ENCODE results near the gene PLCB1.

PLCB1 gene

DNA sequence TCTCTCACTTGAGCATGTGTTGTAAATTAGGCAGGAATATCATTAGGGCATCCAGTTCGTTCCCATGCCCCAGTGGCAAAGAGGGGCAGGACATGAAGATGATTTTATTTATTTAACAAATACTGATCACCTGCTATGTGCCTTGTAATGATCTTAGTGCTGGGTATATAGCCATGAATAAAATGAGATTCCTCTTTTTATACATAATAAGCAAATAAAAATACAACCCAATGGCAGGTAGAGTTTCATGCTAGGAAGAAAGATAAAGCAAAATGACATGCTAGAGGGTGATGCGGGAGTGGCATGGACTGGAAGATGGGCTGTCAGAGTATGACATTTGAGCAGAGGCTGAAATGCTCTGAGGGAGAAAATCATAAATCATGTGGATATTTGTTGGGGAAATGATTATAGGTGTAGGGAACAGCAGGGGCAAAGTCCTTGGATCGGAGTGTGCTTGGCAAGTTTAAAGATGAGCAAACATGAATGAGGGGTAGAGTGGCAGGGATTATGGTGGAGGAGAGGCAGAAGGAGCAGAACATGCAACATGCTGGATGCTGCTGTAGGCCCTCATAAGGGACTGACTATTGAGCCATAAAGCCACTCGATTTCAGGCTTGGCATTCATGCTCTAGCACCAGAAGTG is 342.1 kb downstream of the PLCB1 start:
- TF ChIP-seq JUND (IDR thresholded peaks at IDR 0.05; ENCODE audit: low read depth): no peak
- in situ Hi-C loops (cut with HindIII; ENCODE audit: low pct_unique_long_range_greater_than_20kb, low sequenced_read_pairs): no loop called here
- DNase-seq (ENCODE audit: low read depth in 1 of 2, low spot score in 1 of 2): no peak

DNA sequence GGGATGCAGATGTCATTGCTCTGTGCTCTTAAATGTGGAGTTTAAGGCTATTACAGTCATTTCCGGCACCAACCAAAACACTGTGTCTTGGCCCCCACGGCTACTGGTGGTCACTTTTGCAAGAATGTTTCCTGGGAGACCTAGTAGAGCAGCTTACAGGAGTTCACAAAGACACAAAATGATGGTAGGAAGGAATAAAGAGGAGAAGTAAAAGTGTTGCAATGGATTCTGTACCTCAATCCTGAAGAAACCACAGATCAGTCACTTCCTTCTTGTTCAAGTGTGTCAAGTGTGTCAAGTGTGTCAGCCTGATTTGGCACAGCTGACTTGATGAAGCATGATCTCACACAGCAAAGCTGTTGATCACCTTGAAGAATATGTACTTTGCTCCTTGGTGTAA is 344.0 kb downstream of the PLCB1 start:
- no peak for TF ChIP-seq JUND (IDR thresholded peaks at IDR 0.05; ENCODE audit: low read depth)
- in situ Hi-C loops (cut with HindIII; ENCODE audit: low pct_unique_long_range_greater_than_20kb, low sequenced_read_pairs): no loop called here
- no peak for DNase-seq (ENCODE audit: low read depth in 1 of 2, low spot score in 1 of 2)

DNA sequence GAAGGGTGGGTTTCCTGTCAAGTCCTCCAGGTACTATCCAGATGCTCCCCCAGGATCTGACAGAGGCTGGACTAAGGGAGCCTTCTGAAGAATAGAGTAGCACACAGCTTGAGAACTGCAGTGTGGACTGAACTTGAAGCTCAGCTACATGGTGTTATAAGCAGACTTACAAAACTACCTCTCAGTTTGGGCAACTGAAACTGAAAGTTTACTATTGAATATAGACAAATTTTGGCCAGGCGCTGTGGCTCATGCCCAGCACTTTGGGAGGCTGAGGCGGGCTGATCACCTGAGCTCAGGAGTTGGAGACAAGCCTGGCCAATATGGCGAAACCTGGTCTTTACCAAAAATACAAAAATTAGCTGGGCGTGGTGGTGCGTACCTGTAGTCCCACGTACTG is 348.5 kb downstream of the PLCB1 start:
- in situ Hi-C loops (cut with HindIII; ENCODE audit: low pct_unique_long_range_greater_than_20kb, low sequenced_read_pairs): no loop called here
- TF ChIP-seq JUND (IDR thresholded peaks at IDR 0.05; ENCODE audit: low read depth): no peak
- DNase-seq (ENCODE audit: low read depth in 1 of 2, low spot score in 1 of 2): no peak

DNA sequence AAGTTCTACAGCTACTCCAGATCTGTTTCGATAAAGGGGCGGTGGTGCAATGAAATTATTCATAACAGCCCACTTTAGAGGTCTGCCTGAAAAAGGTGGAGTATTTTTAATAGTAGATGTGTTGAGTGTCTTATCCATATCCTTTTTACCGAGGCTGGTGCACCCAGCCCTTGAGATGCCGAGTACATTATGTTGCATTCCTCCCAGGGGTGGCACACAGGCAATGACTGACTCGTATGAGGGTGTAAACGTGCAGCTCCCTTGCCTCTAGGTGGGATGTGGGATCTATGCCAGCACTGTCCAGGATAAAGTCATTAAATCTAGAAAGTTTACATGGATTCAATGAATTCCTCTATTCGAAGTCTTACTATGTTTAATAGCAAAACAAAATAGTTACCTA is 355.6 kb downstream of the PLCB1 start:
- in situ Hi-C loops (cut with HindIII; ENCODE audit: low pct_unique_long_range_greater_than_20kb, low sequenced_read_pairs): no loop called here

DNA sequence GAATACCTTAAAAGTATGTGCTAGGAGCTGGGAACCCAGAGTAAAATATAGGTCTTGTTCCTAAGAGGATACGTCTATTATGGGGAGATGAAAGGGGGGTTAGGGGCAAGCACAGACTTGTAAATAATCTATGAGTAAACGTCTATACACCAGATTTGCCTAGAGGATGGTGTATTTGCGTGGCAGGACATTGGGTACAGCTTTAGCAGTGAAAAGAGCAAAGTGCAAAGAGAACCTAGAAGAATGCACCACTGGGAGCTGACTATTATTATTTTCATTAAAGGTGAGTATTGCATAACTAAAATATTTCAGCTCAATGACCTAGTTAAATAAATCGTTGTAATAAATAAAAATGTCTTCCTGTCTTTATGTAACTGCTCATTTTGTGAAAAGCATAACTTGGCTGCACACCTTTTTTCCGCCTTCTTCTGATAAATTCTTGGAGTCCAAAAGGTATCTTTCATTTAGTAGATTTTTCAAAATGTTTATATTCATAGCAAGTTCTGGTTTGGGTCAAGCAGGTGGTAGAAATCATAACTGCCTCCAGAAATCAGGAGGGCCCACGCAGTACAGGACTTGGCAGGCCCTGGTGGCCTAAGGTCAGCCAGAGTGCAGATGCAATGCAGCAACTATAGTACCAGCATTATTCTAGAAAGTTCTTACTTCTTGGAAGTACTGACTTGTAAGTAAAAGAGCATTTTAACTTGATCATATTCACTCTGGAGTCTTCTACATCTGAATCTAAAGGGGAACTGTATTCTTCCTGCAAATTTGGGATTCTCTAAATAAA is 357.2 kb downstream of the PLCB1 start:
- no peak for TF ChIP-seq JUND (IDR thresholded peaks at IDR 0.05; ENCODE audit: low read depth)
- no peak for DNase-seq (ENCODE audit: low read depth in 1 of 2, low spot score in 1 of 2)
- in situ Hi-C loops (cut with HindIII; ENCODE audit: low pct_unique_long_range_greater_than_20kb, low sequenced_read_pairs): no loop called here

More for the DNA sequence above, 355.6 kb downstream of the PLCB1 start:
- TF ChIP-seq JUND (IDR thresholded peaks at IDR 0.05; ENCODE audit: low read depth): no peak
- no peak for DNase-seq (ENCODE audit: low read depth in 1 of 2, low spot score in 1 of 2)

DNA sequence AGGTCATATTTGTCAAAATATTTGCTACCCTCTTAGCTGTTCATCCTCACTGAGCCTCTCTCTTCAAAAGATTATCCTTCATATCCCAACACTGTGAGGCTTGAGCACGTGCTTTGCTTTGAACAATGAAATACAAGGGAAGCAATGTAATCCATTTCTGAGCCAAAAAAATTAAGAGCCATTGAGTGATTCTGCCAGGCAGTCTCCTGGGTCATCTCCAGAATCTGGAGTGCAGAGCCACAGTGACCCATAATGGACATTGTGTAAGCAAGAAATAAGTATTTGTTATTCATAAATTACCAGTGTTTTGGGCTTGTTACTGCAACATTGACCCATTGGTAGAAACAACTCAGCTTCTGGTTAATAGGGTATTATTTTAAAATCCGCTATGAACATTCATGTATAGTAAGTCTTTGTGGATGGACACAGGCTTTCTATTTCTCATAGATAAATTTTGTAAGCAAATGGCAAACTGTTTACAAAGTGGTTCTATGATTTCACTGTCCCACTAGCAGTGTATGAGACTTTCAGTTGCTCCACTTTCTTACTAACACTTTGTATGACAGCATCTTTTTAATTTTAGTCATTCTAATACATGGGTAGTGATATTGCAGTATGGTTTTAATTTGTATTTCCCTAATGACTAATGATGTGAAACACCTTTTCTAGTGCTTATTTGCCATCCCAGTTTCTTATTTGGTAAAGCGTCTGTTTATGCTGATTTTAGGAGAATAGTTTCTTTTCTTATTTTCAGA is 358.2 kb downstream of the PLCB1 start:
- no peak for DNase-seq (ENCODE audit: low read depth in 1 of 2, low spot score in 1 of 2)
- no peak for TF ChIP-seq JUND (IDR thresholded peaks at IDR 0.05; ENCODE audit: low read depth)
- in situ Hi-C loops (cut with HindIII; ENCODE audit: low pct_unique_long_range_greater_than_20kb, low sequenced_read_pairs): no loop called here

DNA sequence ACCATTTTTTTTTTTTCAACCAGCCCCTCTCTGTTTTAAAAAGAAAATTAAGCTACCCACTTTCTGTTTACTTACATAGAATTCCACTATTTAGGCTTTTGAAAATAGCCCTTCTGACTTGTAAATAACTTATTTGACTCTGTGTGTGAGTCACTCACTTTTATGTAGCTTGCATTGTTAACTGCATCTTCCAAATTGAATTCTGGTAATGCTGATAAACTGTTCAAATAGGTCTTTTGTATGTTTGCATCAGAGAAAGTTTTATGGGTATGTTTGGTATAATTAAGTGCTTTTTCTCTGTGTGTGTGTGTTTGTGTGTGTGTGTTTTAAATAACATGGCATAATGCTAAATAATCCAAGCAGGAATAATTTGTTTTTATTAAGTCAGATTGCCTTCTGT is 360.1 kb downstream of the PLCB1 start:
- no peak for DNase-seq (ENCODE audit: low read depth in 1 of 2, low spot score in 1 of 2)
- no peak for TF ChIP-seq JUND (IDR thresholded peaks at IDR 0.05; ENCODE audit: low read depth)
- in situ Hi-C loops (cut with HindIII; ENCODE audit: low pct_unique_long_range_greater_than_20kb, low sequenced_read_pairs): no loop called here

DNA sequence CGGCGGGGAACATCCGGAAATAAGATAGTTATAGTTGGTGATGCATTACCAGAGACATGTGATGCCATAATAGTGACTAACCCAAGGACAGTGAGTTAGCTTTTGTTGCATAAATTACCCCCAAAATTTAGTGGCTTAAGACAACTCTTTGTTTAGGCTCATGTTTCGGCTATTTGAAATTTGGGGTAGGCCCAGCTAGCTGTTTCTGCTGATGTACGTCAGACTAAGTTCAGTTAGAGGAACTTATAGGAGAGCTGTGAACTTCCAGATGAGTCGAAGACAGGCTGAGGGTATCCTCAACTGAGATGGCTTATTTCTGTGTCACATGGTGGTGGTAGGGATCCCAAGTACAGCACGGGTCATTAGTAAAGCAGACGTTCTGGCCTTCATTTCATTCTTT is 366.5 kb downstream of the PLCB1 start:
- DNase-seq (ENCODE audit: low read depth in 1 of 2, low spot score in 1 of 2): no peak
- in situ Hi-C loops (cut with HindIII; ENCODE audit: low pct_unique_long_range_greater_than_20kb, low sequenced_read_pairs): no loop called here
- no peak for TF ChIP-seq JUND (IDR thresholded peaks at IDR 0.05; ENCODE audit: low read depth)

DNA sequence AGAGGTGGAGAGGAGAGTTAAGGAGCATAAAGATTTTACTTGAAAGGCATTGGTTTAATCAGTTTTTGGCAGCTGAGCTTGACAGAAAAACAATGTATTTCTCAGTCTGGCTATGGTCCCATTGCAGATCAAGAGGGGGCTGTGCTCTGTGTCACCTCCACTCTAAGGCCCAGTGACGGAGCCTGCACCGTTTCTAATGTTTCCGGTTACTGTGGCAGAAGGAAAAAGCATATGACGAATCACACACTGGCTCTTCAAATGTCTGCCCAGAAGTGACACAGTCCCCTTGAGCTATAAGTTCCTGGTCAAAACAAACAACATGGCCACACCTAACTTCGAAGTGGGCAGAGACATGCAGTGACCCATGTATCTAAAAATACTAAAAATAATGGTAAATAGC is 372.0 kb downstream of the PLCB1 start:
- no peak for DNase-seq (ENCODE audit: low read depth in 1 of 2, low spot score in 1 of 2)
- no peak for TF ChIP-seq JUND (IDR thresholded peaks at IDR 0.05; ENCODE audit: low read depth)
- in situ Hi-C loops (cut with HindIII; ENCODE audit: low pct_unique_long_range_greater_than_20kb, low sequenced_read_pairs): no loop called here

DNA sequence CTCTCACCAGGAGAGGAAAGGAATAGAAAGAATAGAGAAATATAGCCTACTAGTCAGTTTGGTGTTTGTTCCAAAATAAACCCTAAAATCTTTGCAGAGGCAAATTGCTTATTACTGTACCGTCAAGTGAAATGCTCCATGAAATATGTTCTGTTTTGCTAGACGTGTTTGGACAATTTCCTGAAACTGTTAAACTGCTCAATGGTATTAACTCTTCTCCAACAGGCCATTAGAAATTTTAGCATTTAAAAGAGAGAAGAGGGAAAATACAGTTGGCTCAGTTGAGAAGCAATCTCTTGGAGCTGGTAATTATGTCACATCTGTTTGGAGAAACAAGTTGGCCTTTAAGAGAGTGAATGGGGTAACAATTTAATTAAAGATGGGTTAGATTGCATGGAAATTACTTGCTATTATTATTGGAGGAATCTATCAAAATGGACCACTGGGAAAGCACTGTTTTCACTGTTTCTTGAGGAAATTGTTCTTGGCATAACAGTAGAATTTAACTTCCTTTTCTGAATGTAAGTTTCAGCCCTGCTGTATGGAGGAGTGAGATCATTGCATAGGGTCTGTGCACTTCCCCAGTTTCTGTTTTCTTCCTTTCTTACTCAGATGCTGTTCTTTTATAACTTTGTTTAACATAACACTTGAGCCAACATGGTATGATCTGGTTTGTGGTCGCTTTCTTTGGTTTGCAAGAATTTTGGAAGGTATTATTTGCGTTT is 373.6 kb downstream of the PLCB1 start:
- DNase-seq (ENCODE audit: low read depth in 1 of 2, low spot score in 1 of 2): no peak
- TF ChIP-seq JUND (IDR thresholded peaks at IDR 0.05; ENCODE audit: low read depth): no peak
- in situ Hi-C loops (cut with HindIII; ENCODE audit: low pct_unique_long_range_greater_than_20kb, low sequenced_read_pairs): no loop called here

DNA sequence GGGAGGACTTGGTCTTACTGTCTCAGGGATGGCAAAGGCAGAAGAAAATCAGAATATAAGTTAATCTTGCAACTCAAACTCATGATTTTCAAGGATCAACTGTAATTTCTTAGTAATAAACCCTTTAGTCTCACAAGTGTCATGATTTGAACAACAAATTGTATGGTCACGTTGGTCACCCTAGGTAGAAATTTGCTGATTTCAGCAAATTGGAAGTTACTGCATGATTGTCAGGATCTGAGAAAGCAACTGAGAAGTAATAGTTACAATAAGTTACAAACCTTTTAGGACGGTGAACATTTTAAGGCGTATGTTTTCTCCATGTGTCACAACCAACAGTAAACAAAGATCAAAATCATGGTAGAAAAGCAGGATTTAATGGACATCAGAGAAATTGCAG is 375.2 kb downstream of the PLCB1 start:
- in situ Hi-C loops (cut with HindIII; ENCODE audit: low pct_unique_long_range_greater_than_20kb, low sequenced_read_pairs): no loop called here
- TF ChIP-seq JUND (IDR thresholded peaks at IDR 0.05; ENCODE audit: low read depth): no peak
- DNase-seq (ENCODE audit: low read depth in 1 of 2, low spot score in 1 of 2): no peak

DNA sequence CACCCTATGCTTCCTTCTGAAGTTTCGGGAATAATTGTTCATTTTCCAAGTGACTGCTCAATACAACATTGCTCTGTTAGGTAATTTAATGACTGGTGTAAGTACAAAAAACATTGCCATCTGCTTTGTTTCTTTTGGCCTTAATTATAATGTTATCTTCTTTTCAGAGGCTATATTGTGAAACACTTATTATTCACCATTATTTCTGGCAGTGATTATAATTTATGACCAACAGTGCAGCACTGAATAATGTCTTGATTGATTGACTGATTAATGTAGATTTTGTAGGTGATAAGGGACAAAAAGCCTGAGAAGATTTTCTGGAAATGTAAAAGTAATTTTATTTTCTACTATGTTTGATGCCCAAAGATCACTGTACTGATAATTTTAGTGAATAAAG is 377.7 kb downstream of the PLCB1 start:
- in situ Hi-C loops (cut with HindIII; ENCODE audit: low pct_unique_long_range_greater_than_20kb, low sequenced_read_pairs): no loop called here

More for the DNA sequence above, 377.7 kb downstream of the PLCB1 start:
- TF ChIP-seq JUND (IDR thresholded peaks at IDR 0.05; ENCODE audit: low read depth): no peak
- no peak for DNase-seq (ENCODE audit: low read depth in 1 of 2, low spot score in 1 of 2)

Data from T47D (cell line).